HG02798 (cell line): Measurements from ENCODE around the gene TMEM225B.
"Not testable (repeated sequence)": the region's sequence is repeated elsewhere in the genome, so short reads cannot be mapped to it uniquely, and the experiment has no call there.

Experiments
- ATAC-seq: cut with Tn5 transposase; IDR thresholded peaks from one replicate; pipeline ENCODE4 v1.9.1; 2021; ENCODE audit warnings: mild to moderate bottlenecking; ENCODE audit not compliant: unreplicated experiment, poor library complexity

Gene TMEM225B

GRCh38 chr7:99651290-99651689 is 53.2 kb downstream of the TMEM225B start:
- no peak for ATAC-seq

GRCh38 chr7:99652671-99653070 is 54.6 kb downstream of the TMEM225B start:
- ATAC-seq, result no peak

- ATAC-seq, result not testable (repeated sequence)
These were observed 55.2 kb downstream of the TMEM225B start for GRCh38 chr7:99653269-99653668.

- no peak for ATAC-seq
These were observed 55.7 kb downstream of the TMEM225B start for GRCh38 chr7:99653754-99654153.

- not testable (repeated sequence) for ATAC-seq
These were observed 56.6 kb downstream of the TMEM225B start for GRCh38 chr7:99654626-99655025.

GRCh38 chr7:99657879-99658278 is 59.8 kb downstream of the TMEM225B start:
- ATAC-seq, result not testable (repeated sequence)
